Upper lobe of left lung (tissue), 6 donors: ENCODE data around the gene THRSP. TPM values are rescaled to one million over a fixed set of nuclear protein-coding genes. Genes with fewer than 3 reads are reported as not detected.
A peak's percentile ranks its signal among the peaks of the same experiment; 100 is the strongest.

ENCODE experiments used
- ATAC-seq, 2 donors: fragments of 200-7000 bp; cut with Tn5 transposase; one replicate each; pipeline ENCODE4 v1.9.1; 2022; ENCODE audit warnings: mild to moderate bottlenecking in 2 of 2, moderate library complexity in 2 of 2; ENCODE audit not compliant: low FRiP score in 2 of 2
- DNase-seq, 2 donors: peaks; one replicate each; pipeline ENCODE4 v3.0.0-alpha.2; 2019 to 2020
- H3K27ac ChIP-seq, 4 donors: fragments of 200-600 bp; sonication (generic); one replicate each; pipeline ENCODE4 v1.5.1; 2016 to 2019
- H3K27me3 ChIP-seq, 4 donors: fragments of 200-600 bp; sonication (generic); one replicate each; pipeline ENCODE4 v1.5.1; 2017 to 2019
- H3K36me3 ChIP-seq, 4 donors: fragments of 200-600 bp; sonication (generic); one replicate each; pipeline ENCODE4 v1.5.1; 2016 to 2019
- H3K4me1 ChIP-seq, 4 donors: fragments of 200-600 bp; sonication (generic); one replicate each; pipeline ENCODE4 v1.5.1; 2018 to 2019
- H3K4me3 ChIP-seq, 4 donors: fragments of 200-600 bp; sonication (generic); one replicate each; pipeline ENCODE4 v1.5.1; 2017 to 2019; ENCODE audit warnings: mild to moderate bottlenecking in 2 of 4, moderate library complexity in 1 of 4
- H3K9me3 ChIP-seq, 4 donors: fragments of 200-600 bp; sonication (generic); one replicate each; pipeline ENCODE4 v1.5.1; 2018 to 2019
- CTCF ChIP-seq, 6 experiments: fragments of 450-650 bp in 4 of 6; fragments of 200-600 bp in 2 of 6; sonication (generic) in 2 of 6; IDR thresholded peaks; one replicate each; pipeline ENCODE4 v1.5.1; 2016 to 2019; ENCODE audit warnings: antibody characterized with exemption in 6 of 6
- EP300 ChIP-seq, 4 donors: sonication (generic); formaldehyde crosslinking; IDR thresholded peaks; one replicate each; pipeline ENCODE4 v1.5.1; 2017; ENCODE audit warnings: antibody characterized with exemption in 4 of 4, control low read depth in 2 of 4
- POLR2A ChIP-seq, 4 donors: fragments of 450-650 bp; IDR thresholded peaks; one replicate each; pipeline ENCODE4 v1.5.1; 2016 to 2017; ENCODE audit warnings: antibody characterized with exemption in 4 of 4, mild to moderate bottlenecking in 2 of 4
- POLR2AphosphoS5 ChIP-seq, 2 donors: sonication (generic); formaldehyde crosslinking; IDR thresholded peaks; one replicate each; pipeline ENCODE4 v1.5.1; 2017; ENCODE audit warnings: antibody characterized with exemption in 2 of 2
- WGBS, 2 donors: methylation state at CpG; one replicate each; pipeline ENCODE4 v1.1.5; 2017 to 2018; 5-methylcytosine and 5-hydroxymethylcytosine counted together
- total RNA-seq, 6 donors: library from RNA; depleted of rRNA in 4 of 6; stranded (reverse); fragments of >200 nt in 4 of 6; gene quantifications; one replicate each; pipeline versions ENCODE4 v1.1.0 to v1.2.1, GENCODE V29; 2016 to 2021
- donor health status: DM: no; HTN: no; CAD: no; lungs with moderate emphysema.
- donor health status: DM: no; HTN: yes; CAD: no; lungs with severe emphysema.

Gene THRSP
- total RNA-seq, 6 donors from 2014 or later = 0.17 TPM; not detected in 5

GRCh38 chr11:78078218-78079167, 14.8 kb downstream of the THRSP start:
- ATAC-seq = no peak
- H3K9me3 ChIP-seq = no peaks in the 10 kb centered on the region
- no peak for TF ChIP-seq CTCF (IDR thresholded peaks at IDR 0.05)
- TF ChIP-seq POLR2A (IDR thresholded peaks at IDR 0.05) = no peak
- no peak for TF ChIP-seq EP300 (IDR thresholded peaks at IDR 0.05)
- TF ChIP-seq POLR2AphosphoS5 (IDR thresholded peaks at IDR 0.05) = no peak
- peak overlapping the region in 2 of 4 donors; percentile 90 to 91 for H3K27ac ChIP-seq
- H3K27me3 ChIP-seq = no peaks in the 10 kb centered on the region
- peaks cover 25 to 55% (median 42%) of the 10 kb centered on the region in 4 donors for H3K4me1 ChIP-seq
- 37 to 41% methylated on average over 19 to 21 of the region's 21 CpGs for WGBS, 2 donors
- DNase-seq = peak in 1 of 2 donors; percentile 58
- peak overlapping the region; percentile 64 to 90 (median 82) for H3K4me3 ChIP-seq
- H3K36me3 ChIP-seq = no peaks in the 10 kb centered on the region

GRCh38 chr11:78079232-78080083, 15.8 kb downstream of the THRSP start, which contains the start of gene NDUFC2:
TSS of gene NDUFC2 (minus strand) at chr11:78079862. CDS start at chr11:78079744, 118 bp downstream.
- ATAC-seq = peak; percentile 96 to 98
- 0 to 1% methylated on average over 32 to 59 of the region's 68 CpGs for WGBS, 2 donors
- Histone ChIP-seq H3K27ac (peak within 1 kb of the TSS; percentile 88 to 91 (median 89)), H3K9me3 (no peaks in the 10 kb centered on the region), H3K4me3 (peak within 1 kb of the TSS; percentile 64 to 90 (median 82)), H3K36me3 (no peaks in the 10 kb centered on the region), H3K4me1 (peaks cover 25 to 55% (median 42%) of the 10 kb centered on the region in 4 donors), H3K27me3 (no peaks in the 10 kb centered on the region)
- TF ChIP-seq POLR2AphosphoS5 (IDR thresholded peaks at IDR 0.05) (peak; percentile 85 to 89), EP300 (IDR thresholded peaks at IDR 0.05) (no peak), CTCF (IDR thresholded peaks at IDR 0.05) (peak in 1 of 6 experiments; percentile 19), POLR2A (IDR thresholded peaks at IDR 0.05) (peak in 3 of 4 donors; percentile 57 to 79 (median 61))
- peak; percentile 79 to 94 for DNase-seq

- TF ChIP-seq POLR2AphosphoS5 (IDR thresholded peaks at IDR 0.05) = no peak
- TF ChIP-seq POLR2A (IDR thresholded peaks at IDR 0.05) = no peak
- TF ChIP-seq CTCF (IDR thresholded peaks at IDR 0.05) = peak in 1 of 6 experiments; percentile 22
- no peak for TF ChIP-seq EP300 (IDR thresholded peaks at IDR 0.05)
- no peaks in the 10 kb centered on the region for H3K36me3 ChIP-seq
- no peaks in the 10 kb centered on the region for H3K9me3 ChIP-seq
- WGBS, 2 donors = 56 to 62% methylated on average over 23 of the region's 23 CpGs
- peak overlapping the region; percentile 88 to 91 (median 89) for H3K27ac ChIP-seq
- DNase-seq = no peak
- peak overlapping the region; percentile 11 to 90 (median 70) for H3K4me3 ChIP-seq
- H3K4me1 ChIP-seq = peaks cover 25 to 55% (median 37%) of the 10 kb centered on the region in 4 donors
- ATAC-seq = no peak
- H3K27me3 ChIP-seq = no peaks in the 10 kb centered on the region
These were observed 16.6 kb downstream of the THRSP start for GRCh38 chr11:78080084-78080817.

- no peak for DNase-seq
- H3K27ac ChIP-seq = peak overlapping the region in 3 of 4 donors; percentile 63 to 91 (median 88)
- 78 to 81% methylated on average over 11 of the region's 11 CpGs for WGBS, 2 donors
- no peaks in the 10 kb centered on the region for H3K36me3 ChIP-seq
- no peak for ATAC-seq
- TF ChIP-seq POLR2A (IDR thresholded peaks at IDR 0.05) (no peak), CTCF (IDR thresholded peaks at IDR 0.05) (no peak), EP300 (IDR thresholded peaks at IDR 0.05) (no peak), POLR2AphosphoS5 (IDR thresholded peaks at IDR 0.05) (no peak)
- peaks cover 22 to 49% (median 35%) of the 10 kb centered on the region in 4 donors for H3K4me1 ChIP-seq
- peak overlapping the region in 2 of 4 donors; percentile 20 to 26 for H3K4me3 ChIP-seq
- H3K9me3 ChIP-seq = no peaks in the 10 kb centered on the region
- H3K27me3 ChIP-seq = no peaks in the 10 kb centered on the region
These were observed 17.3 kb downstream of the THRSP start for GRCh38 chr11:78080818-78081495.
